ENCODE results near the gene NPM3.

The NPM3 gene, protein sequence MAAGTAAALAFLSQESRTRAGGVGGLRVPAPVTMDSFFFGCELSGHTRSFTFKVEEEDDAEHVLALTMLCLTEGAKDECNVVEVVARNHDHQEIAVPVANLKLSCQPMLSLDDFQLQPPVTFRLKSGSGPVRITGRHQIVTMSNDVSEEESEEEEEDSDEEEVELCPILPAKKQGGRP

DNA sequence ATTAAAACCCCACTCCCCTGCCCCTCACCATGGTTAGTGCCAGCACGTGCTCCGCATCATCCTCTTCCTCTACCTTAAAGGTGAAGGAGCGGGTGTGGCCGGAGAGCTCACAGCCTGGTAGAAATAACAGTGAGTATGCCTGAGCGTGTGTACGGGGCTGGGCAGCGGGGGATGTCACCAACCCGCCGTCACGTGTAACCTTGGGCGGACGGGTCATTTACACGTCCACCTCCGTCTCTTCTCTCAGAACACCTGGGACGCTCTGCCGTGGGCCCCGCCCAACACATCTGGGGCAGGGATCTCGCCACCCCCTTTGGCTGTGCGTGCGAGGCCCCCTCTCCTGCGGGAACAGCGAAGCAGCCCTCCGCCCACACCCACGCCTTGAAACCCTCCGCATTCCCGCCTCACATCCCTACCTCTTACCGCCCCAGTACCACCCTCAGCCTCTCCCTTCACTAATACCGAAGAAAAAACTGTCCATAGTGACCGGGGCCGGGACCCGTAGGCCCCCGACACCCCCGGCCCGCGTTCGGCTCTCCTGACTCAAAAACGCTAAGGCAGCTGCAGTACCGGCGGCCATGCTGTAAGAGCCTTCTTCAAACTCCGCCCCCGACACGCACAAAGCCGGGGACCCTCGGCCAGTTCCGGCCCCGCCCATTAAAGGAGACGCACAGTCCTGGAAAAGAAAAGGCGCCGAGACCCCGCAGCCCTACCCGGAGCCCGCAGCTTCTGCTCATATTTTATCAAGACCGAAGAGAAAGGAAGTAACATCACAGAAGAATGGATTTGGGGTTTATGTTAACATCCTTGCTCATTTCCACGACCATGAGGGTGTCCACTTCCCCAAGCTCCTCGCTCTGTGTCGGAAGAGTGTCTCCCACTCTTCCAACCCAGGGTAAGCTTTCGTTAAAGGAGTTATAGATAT, at the start of gene NPM3:
NPM3 (minus strand) TSS at position 636 of the 925 bp plus-strand sequence; CDS start at position 580, 56 bp downstream.
- DNase-seq, result no peak

DNA sequence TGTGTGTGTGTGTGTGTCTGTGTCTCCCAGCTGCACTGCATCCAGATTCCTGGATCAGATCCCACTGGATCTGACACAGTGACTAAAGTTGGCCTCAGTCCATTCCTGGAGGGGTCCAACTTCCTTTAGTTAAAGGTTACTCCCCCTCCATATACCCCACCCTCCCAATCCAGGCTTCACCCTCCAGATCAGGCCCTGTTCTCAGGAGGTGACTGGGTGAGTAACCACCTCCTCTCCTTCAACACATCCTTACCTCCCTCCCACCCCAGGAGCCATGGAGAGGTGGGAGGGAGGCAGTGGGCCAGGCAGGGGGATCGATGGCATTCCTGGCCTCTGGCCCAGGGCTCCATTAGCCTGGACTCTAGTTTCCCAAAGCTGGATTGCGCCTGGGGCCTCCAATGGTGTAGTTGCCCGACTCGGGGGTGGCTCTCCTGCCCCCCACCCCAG, 49.1 kb upstream of the NPM3 start:
- DNase-seq, result no peak

DNA sequence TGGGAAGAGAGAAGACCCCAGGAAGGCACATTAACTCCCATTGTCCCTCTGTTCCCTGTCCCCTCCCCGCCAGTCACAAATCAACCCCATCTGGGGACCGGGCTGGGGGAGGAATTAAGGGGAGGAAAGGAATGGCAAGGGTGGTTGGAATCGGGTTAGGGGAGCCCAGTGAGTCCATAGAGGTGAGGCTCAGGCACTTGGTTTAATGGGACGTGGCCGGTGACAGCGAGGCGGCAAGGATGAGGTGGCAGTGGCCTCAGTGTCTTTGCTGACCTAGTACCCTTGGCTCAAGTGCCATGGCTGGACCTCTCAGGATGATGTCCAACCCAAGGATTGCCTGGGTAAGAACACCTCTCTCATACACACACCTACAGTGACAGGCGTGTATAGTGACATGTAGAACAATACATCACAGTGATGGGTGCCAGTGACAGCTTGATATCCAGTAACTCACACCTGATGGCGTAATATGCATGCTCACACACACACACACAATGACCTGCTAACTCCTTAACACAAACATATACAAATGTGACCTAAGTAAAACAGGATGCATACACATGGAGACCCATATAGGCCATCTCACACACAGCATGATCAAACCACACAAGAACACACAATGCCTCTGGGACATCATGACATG, 48.0 kb upstream of the NPM3 start:
- no peak for DNase-seq

DNA sequence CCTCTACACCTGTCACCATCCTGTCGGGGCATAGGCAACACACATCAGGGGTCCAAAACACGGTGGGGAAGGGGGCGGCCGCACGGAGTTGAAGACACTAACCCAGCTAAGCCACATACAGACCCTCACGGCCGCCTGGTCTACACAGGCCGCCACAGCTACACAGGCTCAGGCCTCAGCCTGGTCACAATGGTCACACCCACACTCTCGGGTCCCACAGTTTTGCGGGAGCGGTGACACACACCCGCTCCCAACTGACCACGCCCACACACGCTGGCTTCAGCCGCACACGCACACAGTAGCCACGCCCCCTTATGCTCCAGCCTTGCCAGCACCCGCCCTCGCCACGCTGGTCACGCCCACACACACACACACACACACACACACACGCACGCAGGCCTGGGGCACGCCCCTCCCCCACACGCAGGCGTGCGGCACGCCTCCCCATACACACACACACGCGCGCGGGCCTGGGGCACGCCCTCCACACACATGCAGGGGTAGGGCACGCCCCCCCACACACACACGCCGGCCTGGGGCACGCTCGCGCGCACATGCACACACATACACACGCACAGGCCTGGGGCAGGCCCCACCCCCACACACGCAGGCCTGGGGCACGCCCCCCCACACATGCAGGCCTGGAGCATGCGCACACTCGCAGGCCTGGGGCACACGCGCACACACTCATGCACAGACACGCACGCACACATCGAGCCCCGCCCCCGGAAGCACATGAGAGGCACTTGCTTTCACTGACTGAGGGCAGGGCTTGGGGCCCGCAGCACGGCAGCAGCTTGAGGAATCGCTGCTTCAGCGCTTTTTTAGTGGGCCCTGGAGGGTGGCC, 47.3 kb upstream of the NPM3 start:
- no peak for DNase-seq

DNA sequence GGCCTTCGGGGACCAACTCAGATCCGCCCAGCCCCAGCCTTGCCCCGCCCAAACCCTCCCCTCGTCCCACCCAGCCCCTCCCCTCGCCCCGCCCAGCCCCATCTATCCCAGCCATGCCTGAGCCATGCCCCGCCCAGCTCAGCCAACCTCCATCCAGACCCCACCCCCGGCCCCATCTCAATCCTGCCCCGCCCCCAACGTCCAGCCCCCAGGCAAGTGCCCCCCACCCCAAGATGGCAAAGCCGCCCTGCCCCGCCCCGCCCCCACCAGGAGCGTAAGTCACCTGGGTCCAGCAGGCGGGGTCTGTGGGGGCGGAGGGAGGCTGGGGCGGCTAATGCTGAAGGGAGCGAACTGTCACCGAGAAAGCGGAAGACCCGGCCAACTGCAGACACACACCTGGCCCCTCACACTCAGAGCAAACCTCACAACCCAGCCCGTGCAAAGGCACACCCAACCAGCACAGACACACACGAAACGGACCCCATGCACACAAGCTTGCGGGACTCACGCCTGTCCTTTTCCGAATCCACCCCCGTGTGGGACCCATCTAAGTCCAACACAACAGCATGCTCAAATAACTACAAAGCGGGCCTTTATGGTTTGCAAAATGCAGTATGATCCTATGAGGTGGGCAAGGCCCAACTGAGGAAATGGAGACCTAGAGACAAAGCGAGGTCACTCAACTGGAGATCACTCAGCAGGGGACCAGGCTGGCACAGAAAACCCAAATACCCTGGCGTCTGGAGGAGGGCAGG, 46.5 kb upstream of the NPM3 start:
- no peak for DNase-seq

DNA sequence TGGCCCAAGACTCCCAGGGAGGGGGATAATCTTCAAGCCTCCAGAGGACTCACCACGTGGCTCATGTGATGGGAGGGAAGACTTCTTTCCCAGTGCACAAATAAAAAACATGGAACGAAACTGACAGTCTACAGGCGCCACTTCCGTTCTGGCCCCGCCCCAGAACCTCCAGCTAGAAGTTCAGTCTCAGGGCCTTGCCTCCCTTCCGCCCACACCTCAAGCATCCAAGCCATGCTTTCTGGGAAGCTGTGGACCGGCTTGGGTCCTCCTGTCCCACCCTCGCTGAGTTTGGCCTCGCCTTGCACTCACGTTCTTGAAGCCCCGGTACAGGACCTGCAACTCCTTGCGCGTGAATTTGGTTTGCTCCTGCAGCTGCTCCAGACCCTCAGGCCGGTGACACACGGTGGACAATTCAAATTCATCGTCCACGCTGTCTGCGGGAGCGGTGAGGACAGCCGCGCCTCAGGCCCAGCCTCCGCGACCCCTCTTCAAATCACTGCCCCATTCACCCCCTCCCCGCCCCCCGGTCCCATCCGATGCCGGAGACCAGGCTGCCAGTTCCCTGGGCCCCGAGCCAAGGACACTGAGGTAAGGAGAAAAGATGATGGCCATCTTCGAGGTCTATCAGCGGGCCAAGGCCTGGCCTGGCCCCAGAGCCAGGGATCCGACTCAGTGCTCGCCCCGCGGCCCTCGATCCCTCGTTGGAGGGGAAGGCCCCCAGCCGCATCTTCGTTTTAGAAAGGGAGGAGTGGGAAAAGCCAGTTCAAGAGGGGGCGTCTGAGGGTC, 45.7 kb upstream of the NPM3 start:
- no peak for DNase-seq

DNA sequence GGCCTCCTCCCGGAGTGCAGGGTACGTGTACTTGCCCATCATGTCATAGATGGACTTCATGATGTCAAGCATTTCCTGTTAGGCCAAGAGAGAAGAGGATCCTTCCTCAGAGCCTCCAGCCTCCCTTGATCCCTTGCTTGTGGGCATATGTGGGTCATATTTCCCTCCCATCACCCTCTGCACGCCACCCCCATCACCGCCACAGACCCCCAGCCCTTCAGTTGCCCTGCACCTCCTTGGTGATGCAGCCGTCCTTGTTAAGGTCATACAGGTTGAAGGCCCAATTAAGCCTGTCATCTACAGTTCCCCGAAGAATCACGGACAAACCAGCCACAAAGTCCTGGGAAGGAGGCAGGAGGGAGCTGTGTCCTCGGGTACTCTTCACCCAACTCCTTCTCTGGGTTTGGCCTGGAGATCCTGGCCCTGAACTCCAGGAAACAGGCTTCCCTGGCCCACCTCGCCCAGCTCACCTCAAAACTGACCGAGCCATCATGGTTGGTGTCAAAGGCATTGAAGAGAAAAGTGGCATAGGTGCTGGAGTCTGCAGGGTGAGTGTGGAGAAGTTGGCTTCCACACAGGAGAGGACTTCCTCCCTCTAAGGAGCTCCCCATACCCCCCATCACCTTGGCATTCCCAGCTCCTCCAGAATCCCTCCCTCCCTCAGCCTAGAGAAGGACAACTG, 44.8 kb upstream of the NPM3 start:
- DNase-seq, result no peak

DNA sequence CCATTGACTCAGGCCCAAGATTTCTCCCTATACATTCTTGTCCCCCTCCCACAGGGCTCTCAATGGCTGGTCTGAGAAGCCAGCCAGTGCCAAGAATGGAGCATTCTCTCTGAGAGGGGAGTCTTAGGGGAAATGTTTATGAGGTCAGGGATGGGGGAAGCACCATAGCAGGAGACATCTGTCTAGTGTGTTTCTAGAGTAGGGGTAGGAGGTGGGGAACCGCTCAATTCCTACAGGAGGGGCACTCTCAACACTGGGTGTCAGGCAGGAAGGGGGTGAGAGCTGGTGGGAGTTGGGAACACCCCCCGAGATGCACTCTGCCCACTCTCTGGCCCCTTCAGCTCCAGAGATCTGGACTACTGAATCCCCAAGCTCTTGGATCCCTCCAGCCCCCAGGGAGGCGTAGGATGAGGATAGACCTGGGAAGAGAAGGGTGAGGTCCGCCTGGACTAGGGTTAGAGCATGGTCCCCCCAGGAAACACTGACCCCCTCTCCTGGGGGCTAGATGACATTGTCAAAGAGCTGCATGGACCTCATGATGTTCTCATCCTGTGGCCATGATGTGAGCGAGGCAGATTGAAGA, 43.7 kb upstream of the NPM3 start:
- no peak for DNase-seq

DNA sequence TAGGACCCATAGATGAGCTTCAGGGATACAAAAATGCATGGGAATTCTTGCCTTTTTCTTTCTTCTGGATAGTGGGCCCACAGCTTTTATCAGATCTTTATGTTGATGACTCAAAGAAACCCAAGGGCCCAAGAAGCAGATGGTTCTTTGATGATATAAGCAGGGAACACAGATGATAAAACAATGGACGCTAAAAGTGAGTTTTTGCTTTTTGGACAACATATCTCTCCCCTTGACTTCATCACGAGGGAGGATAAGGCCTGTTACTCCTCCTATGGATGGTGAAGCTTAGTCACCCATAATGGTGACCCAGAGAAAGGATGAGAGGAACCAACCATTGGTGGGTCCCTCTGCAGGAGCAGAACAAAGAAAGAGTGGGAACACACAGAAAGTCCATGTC, 41.5 kb upstream of the NPM3 start:
- DNase-seq, result no peak

DNA sequence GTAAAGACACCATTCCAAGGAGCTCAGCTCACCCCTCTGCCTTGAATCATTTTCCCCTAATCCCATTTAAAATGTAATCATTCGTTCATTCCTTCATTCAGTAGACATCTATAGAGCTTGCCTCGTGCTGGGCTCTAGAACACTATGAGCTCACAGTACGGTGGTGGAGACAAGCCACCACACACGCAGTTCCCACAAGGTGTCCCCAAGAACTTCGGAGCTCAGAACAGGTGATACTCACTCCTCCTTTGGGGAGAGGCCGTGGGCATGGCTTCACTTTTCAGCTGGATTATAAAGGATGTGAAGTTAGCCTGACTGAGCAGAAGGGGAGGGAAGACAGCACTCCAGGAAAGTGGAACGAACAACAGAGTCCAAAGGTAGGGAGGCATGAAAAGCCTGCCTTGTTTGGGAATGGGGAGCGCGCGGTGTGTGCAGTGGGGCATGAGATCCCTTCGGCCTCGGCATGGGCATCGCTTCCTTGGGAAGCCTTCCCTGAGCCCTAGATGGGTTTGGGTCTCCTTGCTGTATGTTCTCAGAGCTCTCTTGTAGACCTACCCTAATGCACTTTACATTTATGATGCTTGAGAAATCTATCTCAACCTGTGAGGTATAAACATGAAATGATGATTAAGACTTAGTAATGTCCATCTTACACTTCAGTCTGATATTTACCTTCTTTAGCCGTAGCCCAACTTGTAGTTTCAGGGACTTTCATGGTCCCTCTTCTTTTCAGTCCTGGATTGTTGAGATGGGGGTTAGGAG, 35.8 kb upstream of the NPM3 start:
- DNase-seq, result no peak

DNA sequence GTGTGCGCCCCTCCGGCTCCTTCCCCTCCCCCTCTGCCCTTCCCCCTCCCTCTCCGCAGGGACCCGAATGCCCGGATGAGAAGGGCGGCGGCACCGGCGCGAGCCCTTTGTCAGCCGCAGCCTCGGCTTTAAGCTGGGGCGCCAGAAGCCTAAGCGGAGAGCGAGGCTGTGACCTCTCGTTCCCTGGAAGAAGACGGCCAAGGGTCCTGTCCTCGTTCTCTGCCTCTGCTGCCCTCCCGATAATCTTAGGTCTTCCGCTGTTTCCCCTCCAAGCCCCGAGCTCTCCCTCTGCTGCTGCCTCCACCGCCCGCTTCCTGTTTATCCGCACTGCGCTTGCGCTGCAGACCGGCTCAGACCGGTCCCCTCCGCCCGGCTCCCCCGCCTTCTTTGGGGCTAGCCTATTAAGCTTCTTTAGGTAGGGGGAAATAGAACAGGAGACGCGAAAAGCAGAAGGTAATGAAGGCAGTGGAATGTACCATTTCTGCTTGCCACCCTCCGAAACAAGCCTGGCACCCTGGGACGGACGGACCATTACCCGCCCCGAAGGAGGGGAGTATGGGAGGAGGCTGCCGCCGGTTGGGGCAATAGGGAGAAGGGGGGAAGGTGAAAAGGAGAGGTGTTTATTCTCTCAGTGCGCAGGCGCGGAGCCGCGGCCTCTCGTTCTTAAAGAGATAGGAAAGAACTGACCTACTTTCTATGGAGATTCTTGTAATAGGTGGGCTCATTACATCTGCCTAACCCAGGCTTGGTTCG, 35.0 kb upstream of the NPM3 start, which contains the start of gene OGA:
OGA (minus strand) TSS at position 326 of the 753 bp plus-strand sequence. CDS start 422 bp downstream, outside the sequence.
- peak; percentile 91 for DNase-seq

DNA sequence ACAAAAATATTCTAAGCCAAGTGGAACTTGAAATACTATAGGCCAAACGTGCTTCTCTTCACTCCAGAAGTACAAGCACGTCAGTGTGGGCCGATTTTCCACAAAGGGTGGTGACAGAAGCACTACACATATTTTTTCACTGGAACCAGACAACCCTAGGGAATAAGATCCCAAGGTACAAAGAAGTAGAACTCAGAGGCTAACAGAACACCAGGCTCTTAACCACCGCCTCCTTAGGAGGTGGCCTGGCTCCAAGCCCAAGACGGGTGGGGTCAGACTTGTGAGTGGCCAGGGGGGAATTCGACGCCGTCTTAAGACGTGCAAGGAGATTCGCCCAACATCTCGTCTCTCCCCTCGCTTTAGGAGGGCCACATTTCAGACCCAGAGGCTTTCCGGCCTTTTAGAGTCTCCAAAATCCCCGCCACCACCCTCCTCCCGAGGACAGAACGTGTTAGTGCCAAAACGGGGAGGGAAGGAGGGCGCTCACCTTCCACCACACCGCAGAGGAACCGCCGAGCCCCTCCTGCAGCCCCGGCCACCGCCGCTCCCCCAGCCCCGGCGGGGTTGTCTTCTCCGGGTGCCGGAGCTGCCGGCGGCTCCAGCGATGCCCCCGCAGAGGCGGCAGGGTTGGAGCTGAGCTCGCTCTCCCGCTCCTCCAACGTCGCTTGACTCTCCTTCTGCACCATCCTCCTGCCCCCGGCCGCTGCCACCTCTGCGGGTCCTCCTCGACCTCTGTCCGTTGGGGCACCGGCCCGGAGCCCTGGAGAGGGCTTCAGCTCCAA, 34.3 kb upstream of the NPM3 start:
- no peak for DNase-seq

DNA sequence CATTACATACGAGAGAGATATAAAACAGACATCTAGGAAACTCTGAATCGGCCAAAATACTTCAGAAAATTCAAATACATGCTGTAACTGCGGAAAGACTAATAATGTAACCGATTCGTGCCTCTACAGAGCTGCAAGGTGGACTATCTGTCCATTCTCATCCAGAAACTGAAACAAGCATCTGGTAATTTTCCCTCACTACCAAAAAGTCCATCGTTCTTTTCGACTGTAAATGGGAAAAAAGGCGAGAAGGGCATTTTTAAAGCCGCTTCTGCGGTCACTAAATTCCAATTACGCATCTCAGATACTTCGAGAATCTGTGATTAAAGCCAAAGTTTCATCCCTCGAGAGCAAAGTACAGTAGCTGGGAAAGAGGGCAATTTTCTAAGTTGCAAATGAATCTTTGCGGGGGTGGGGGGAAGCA, 33.7 kb upstream of the NPM3 start:
- DNase-seq, result no peak

DNA sequence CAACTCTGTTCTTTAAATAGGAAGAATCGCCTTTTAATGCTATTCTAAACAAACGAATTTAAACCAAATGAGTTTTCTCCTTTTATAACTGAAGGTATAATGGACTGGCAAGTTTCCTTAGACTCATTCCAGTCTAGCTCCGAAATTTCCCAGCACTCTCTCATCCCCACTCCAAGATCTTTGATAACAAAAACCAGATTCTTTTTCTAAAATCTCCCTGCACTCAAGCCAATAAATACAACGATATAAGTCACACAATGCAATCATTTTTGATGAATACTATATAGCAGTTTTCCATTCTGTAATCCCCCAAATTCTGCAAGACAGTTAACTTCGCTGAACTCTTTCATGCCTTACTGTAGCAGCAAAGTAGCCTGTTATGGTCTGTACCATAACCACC, 33.1 kb upstream of the NPM3 start:
- no peak for DNase-seq

DNA sequence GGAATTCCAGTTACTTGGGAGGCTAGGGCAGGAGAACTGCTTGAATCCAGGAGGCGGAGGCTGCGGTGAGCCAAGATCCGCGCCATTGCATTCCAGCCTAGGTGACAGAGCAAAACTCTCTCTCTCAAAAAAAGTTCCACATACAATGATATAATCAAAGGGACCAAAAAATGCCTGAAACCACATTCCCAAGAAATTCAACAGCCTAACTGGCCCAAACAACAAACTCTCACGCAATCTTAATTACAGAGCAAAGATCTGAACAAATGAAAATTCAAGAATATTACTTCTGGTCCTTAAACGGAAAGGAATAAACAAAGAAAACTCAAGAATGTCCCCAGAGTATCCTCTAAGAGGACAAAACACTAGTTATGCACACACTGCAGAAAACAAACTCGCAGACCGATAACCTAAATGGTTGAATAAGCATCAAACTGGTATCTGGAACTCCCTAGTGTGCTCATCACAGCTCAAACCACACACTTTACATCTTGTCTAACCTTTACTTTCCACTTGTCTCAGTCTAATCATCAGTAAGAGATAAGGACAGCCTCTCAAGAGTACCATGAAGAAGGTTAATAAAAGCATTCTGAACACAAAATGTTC, 31.3 kb upstream of the NPM3 start:
- DNase-seq, result no peak

DNA sequence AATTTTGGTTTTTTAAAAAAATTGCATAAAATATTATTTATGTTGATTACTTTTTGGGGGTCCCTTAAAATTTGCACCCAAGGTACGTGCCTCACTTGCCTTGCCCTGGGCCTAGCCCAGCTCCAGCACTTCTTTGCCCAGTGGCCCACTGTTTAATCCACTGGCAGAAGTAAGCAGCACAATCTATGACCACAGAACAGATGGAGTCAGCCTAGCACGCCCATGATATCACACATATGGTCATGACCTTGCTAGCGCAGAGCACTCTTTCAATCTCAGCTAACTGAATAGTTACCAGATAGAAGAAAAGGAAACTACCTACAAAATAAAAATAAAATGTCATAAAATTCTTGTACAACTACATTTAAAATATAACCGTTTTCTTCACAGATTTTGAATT, 29.4 kb upstream of the NPM3 start:
- DNase-seq, result no peak

DNA sequence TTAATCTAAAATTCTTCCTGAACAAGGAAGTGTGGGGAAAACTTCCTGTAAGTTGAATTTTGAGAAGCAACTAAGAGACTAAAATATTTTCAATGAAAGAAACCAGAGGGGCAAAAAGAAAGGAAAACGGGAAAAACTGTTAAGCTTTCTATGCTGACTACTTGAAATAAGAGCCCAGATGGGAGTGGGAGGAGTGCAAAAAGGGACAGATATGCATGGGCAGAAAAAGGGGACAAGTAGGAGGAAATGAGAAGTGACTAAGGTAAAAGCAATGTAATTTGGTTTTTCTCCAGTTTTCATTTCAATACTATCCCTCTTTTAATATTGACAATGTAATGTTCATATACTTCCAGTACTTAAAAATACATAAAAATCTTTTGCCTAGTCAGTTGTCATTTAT, 23.9 kb upstream of the NPM3 start:
- DNase-seq, result no peak

Measured in NCI-H2081 treated with DMSO at 0.1 percent for 48 hours (cell line).